Brain pericyte (primary cell): ENCODE results near the gene C1orf167.

Source experiments
- DNase-seq: peaks from one replicate; pipeline ENCODE4 v3.0.0-alpha.2; 2012; ENCODE audit warnings: low read depth, low spot score

The C1orf167 gene

GRCh38 chr1:11736746-11737639, 25.0 kb upstream of the C1orf167 start:
- DNase-seq = no peak

- DNase-seq = no peak
These were observed 23.9 kb upstream of the C1orf167 start for GRCh38 chr1:11738096-11738495.

GRCh38 chr1:11738783-11739182, 23.2 kb upstream of the C1orf167 start:
- DNase-seq = no peak

GRCh38 chr1:11740258-11741192, 21.5 kb upstream of the C1orf167 start:
- DNase-seq = no peak

GRCh38 chr1:11741482-11741881, 20.5 kb upstream of the C1orf167 start:
- DNase-seq = no peak

GRCh38 chr1:11741919-11742558, 20.0 kb upstream of the C1orf167 start:
- no peak for DNase-seq

GRCh38 chr1:11744287-11744686, 17.7 kb upstream of the C1orf167 start:
- no peak for DNase-seq

- DNase-seq = no peak
These were observed 15.9 kb upstream of the C1orf167 start for GRCh38 chr1:11746092-11746491.

- DNase-seq = no peak
These were observed 15.1 kb upstream of the C1orf167 start for GRCh38 chr1:11746795-11747487.

GRCh38 chr1:11748294-11749202, 13.4 kb upstream of the C1orf167 start:
- no peak for DNase-seq

- no peak for DNase-seq
These were observed 12.7 kb upstream of the C1orf167 start for GRCh38 chr1:11749203-11749689.

- no peak for DNase-seq
These were observed 12.0 kb upstream of the C1orf167 start for GRCh38 chr1:11749996-11750395.

- no peak for DNase-seq
These were observed 10.9 kb upstream of the C1orf167 start for GRCh38 chr1:11751087-11751486.

- no peak for DNase-seq
These were observed 9.5 kb upstream of the C1orf167 start for GRCh38 chr1:11752359-11753088.

GRCh38 chr1:11753555-11754208, 8.3 kb upstream of the C1orf167 start:
- DNase-seq = no peak

- DNase-seq = no peak
These were observed 4.9 kb upstream of the C1orf167 start for GRCh38 chr1:11757047-11757446.

GRCh38 chr1:11759791-11760190, 2.2 kb upstream of the C1orf167 start:
- no peak for DNase-seq

- DNase-seq = no peak
These were observed 708 bp upstream of the C1orf167 start for GRCh38 chr1:11761285-11761684.

GRCh38 chr1:11764115-11764514, 2.1 kb downstream of the C1orf167 start:
- no peak for DNase-seq
